Adipocyte (in vitro differentiated cells): ENCODE results near the gene RNASE13.
A peak's percentile ranks its signal among the peaks of the same experiment; 100 is the strongest.
"Not testable (repeated sequence)": the region's sequence is repeated elsewhere in the genome, so short reads cannot be mapped to it uniquely, and the experiment has no call there.

Experiments
- DNase-seq: peaks from one replicate; pipeline ENCODE4 v3.0.0-alpha.2; 2015; ENCODE audit warnings: low read depth
- H3K27me3 ChIP-seq: replicated peaks from 2 replicates; pipeline ENCODE4 v1.7.0; 2013; ENCODE audit warnings: mild to moderate bottlenecking, low read length, moderate library complexity; ENCODE audit not compliant: control insufficient read depth, insufficient read depth
- H3K36me3 ChIP-seq: 2 replicates; pipeline ENCODE4 v1.7.0; 2013; ENCODE audit warnings: low read length, mild to moderate bottlenecking, moderate library complexity; ENCODE audit not compliant: control insufficient read depth, insufficient read depth, severe bottlenecking
- H3K4me1 ChIP-seq: 2 replicates; pipeline ENCODE4 v1.7.0; 2013; ENCODE audit warnings: mild to moderate bottlenecking, low read length, moderate library complexity; ENCODE audit not compliant: control insufficient read depth, insufficient read depth
- H3K4me3 ChIP-seq: 2 replicates; pipeline ENCODE4 v1.7.0; 2013; ENCODE audit warnings: mild to moderate bottlenecking, low read length, moderate library complexity
- H3K9ac ChIP-seq: 2 replicates; pipeline ENCODE4 v1.7.0; 2013; ENCODE audit warnings: mild to moderate bottlenecking, low read length, moderate library complexity
- H3K9me3 ChIP-seq: 2 replicates; pipeline ENCODE4 v1.7.0; 2013; ENCODE audit warnings: mild to moderate bottlenecking, low read length, moderate library complexity; ENCODE audit not compliant: control insufficient read depth

The RNASE13 gene

GRCh38 chr14:21050597-21050996, 16.0 kb upstream of the RNASE13 start:
- no peaks in the 10 kb centered on the region for H3K27me3 ChIP-seq
- peaks cover 10% of the 10 kb centered on the region for H3K4me1 ChIP-seq
- H3K9me3 ChIP-seq = no peaks in the 10 kb centered on the region
- no peak overlapping the region for H3K9ac ChIP-seq
- no peaks in the 10 kb centered on the region for H3K36me3 ChIP-seq
- no peak for DNase-seq
- H3K4me3 ChIP-seq = no peak overlapping the region

GRCh38 chr14:21049271-21049673, 14.7 kb upstream of the RNASE13 start:
- H3K4me1 ChIP-seq = peaks cover 16% of the 10 kb centered on the region
- no peak overlapping the region for H3K4me3 ChIP-seq
- H3K36me3 ChIP-seq = no peaks in the 10 kb centered on the region
- DNase-seq = peak; percentile 40
- no peaks in the 10 kb centered on the region for H3K27me3 ChIP-seq
- H3K9ac ChIP-seq = no peak overlapping the region
- H3K9me3 ChIP-seq = no peaks in the 10 kb centered on the region

GRCh38 chr14:21048638-21049037, 14.0 kb upstream of the RNASE13 start:
- Histone ChIP-seq H3K36me3 (no peaks in the 10 kb centered on the region), H3K4me1 (peaks cover 22% of the 10 kb centered on the region), H3K9ac (no peak overlapping the region), H3K9me3 (no peaks in the 10 kb centered on the region), H3K27me3 (no peaks in the 10 kb centered on the region), H3K4me3 (no peak overlapping the region)
- DNase-seq = no peak

- peaks cover 34% of the 10 kb centered on the region for H3K4me1 ChIP-seq
- H3K4me3 ChIP-seq = peak overlapping the region; percentile 19
- peak; percentile 42 for DNase-seq
- no peaks in the 10 kb centered on the region for H3K27me3 ChIP-seq
- no peaks in the 10 kb centered on the region for H3K36me3 ChIP-seq
- H3K9ac ChIP-seq = peak overlapping the region; percentile 32
- no peaks in the 10 kb centered on the region for H3K9me3 ChIP-seq
These were observed 12.8 kb upstream of the RNASE13 start for GRCh38 chr14:21047378-21047781.

GRCh38 chr14:21043974-21044618, 9.5 kb upstream of the RNASE13 start:
- Histone ChIP-seq H3K27me3 (no peaks in the 10 kb centered on the region), H3K36me3 (no peaks in the 10 kb centered on the region), H3K4me1 (peaks cover 52% of the 10 kb centered on the region), H3K9me3 (no peaks in the 10 kb centered on the region), H3K4me3 (no peak overlapping the region), H3K9ac (no peak overlapping the region)
- no peak for DNase-seq

- H3K4me3 ChIP-seq = no peak overlapping the region
- no peak for DNase-seq
These were observed 8.9 kb upstream of the RNASE13 start for GRCh38 chr14:21043387-21043973.

GRCh38 chr14:21042918-21043317, 8.3 kb upstream of the RNASE13 start:
- no peak for DNase-seq
- H3K9me3 ChIP-seq = no peaks in the 10 kb centered on the region
- no peaks in the 10 kb centered on the region for H3K36me3 ChIP-seq
- H3K4me3 ChIP-seq = no peak overlapping the region
- no peak overlapping the region for H3K9ac ChIP-seq
- H3K4me1 ChIP-seq = peaks cover 56% of the 10 kb centered on the region
- no peaks in the 10 kb centered on the region for H3K27me3 ChIP-seq

More at GRCh38 chr14:21043387-21043973, 8.9 kb upstream of the RNASE13 start:
- Histone ChIP-seq H3K9me3 (no peaks in the 10 kb centered on the region), H3K27me3 (no peaks in the 10 kb centered on the region), H3K9ac (no peak overlapping the region), H3K4me1 (peaks cover 58% of the 10 kb centered on the region), H3K36me3 (no peaks in the 10 kb centered on the region)

GRCh38 chr14:21041676-21042433, 7.2 kb upstream of the RNASE13 start, which contains the start of gene RNASE7:
TSS of gene RNASE7 (plus strand) at chr14:21042362. CDS start at chr14:21042993, 631 bp downstream.
- DNase-seq = peak; percentile 21
- peaks cover 50% of the 10 kb centered on the region for H3K4me1 ChIP-seq
- no peak within 1 kb of the TSS for H3K9ac ChIP-seq
- H3K27me3 ChIP-seq = no peaks in the 10 kb centered on the region
- no peak within 1 kb of the TSS for H3K4me3 ChIP-seq
- no peaks in the 10 kb centered on the region for H3K36me3 ChIP-seq
- no peaks in the 10 kb centered on the region for H3K9me3 ChIP-seq

GRCh38 chr14:21040941-21041340, 6.3 kb upstream of the RNASE13 start:
- not testable (repeated sequence) for H3K9ac ChIP-seq, H3K9me3 ChIP-seq, H3K4me3 ChIP-seq, H3K27me3 ChIP-seq, H3K36me3 ChIP-seq
- DNase-seq = peak; percentile 25
- peaks cover 50% of the 10 kb centered on the region for H3K4me1 ChIP-seq

- H3K36me3 ChIP-seq = no peaks in the 10 kb centered on the region
- no peaks in the 10 kb centered on the region for H3K9me3 ChIP-seq
- no peak for DNase-seq
- H3K9ac ChIP-seq = peak overlapping the region; percentile 50
- H3K4me1 ChIP-seq = peaks cover 50% of the 10 kb centered on the region
- no peak overlapping the region for H3K4me3 ChIP-seq
- no peaks in the 10 kb centered on the region for H3K27me3 ChIP-seq
These were observed 5.8 kb upstream of the RNASE13 start for GRCh38 chr14:21040370-21040925.
